D721Med (cell line): Measurements from ENCODE around the gene IL1A.

Experiments used
- DNase-seq: peaks from one replicate; pipeline ENCODE4 v3.0.0; 2011; ENCODE audit warnings: low spot score; ENCODE audit not compliant: insufficient read length
- FAIRE-seq: peaks from 2 replicates; lab custom pipeline; 2011; peaks lifted over from hg19 to GRCh38; lab: Jason Lieb, UNC
- CTCF ChIP-seq: IDR thresholded peaks from 2 replicates; pipeline ENCODE4 v1.5.1; 2012; ENCODE audit warnings: mild to moderate bottlenecking, control low read depth; ENCODE audit not compliant: insufficient read depth; ENCODE audit errors: missing control alignments

Gene IL1A

GRCh38 chr2:112726487-112727190, 57.7 kb downstream of the IL1A start:
- DNase-seq = peak; percentile 97
- peak; percentile 99 for TF ChIP-seq CTCF
- no peak for FAIRE-seq

- TF ChIP-seq CTCF = no peak
- FAIRE-seq (no peak), DNase-seq (no peak)
These were observed 58.5 kb downstream of the IL1A start for GRCh38 chr2:112725545-112726457.

GRCh38 chr2:112724591-112725525, 59.4 kb downstream of the IL1A start:
- FAIRE-seq (no peak), DNase-seq (no peak)
- TF ChIP-seq CTCF = peak; percentile 11

GRCh38 chr2:112723995-112724394, 60.3 kb downstream of the IL1A start:
- FAIRE-seq (no peak), DNase-seq (no peak)
- no peak for TF ChIP-seq CTCF
